Dedifferentiated amniotic fluid mesenchymal stem cell (primary cell): ENCODE results near the gene B4GALNT1.
"Not testable (repeated sequence)": the region's sequence is repeated elsewhere in the genome, so short reads cannot be mapped to it uniquely, and the experiment has no call there.

Experiments
- DNase-seq: peaks from one replicate; pipeline ENCODE4 v3.0.0-alpha.2; 2016; ENCODE audit errors: extremely low spot score

The B4GALNT1 gene

GRCh38 chr12:57609101-57609780, 23.8 kb downstream of the B4GALNT1 start:
- no peak for DNase-seq

- DNase-seq: no peak
These were observed 24.9 kb downstream of the B4GALNT1 start for GRCh38 chr12:57607958-57608663.

- DNase-seq: no peak
These were observed 26.2 kb downstream of the B4GALNT1 start for GRCh38 chr12:57606821-57607220.

- no peak for DNase-seq
These were observed 26.6 kb downstream of the B4GALNT1 start for GRCh38 chr12:57606399-57606798.

- no peak for DNase-seq
These were observed 27.1 kb downstream of the B4GALNT1 start for GRCh38 chr12:57605811-57606311.

- no peak for DNase-seq
These were observed 27.8 kb downstream of the B4GALNT1 start for GRCh38 chr12:57604992-57605810.

GRCh38 chr12:57604454-57604991, 28.5 kb downstream of the B4GALNT1 start, which contains the start of gene DTX3:
TSS of gene DTX3 (plus strand) at chr12:57604824. CDS start at chr12:57606518, 1,694 bp downstream.
- no peak for DNase-seq

GRCh38 chr12:57603815-57604453, 29.1 kb downstream of the B4GALNT1 start:
- DNase-seq: peak; percentile 45

GRCh38 chr12:57603324-57603723, 29.7 kb downstream of the B4GALNT1 start:
- DNase-seq: no peak

- DNase-seq: no peak
These were observed 30.5 kb downstream of the B4GALNT1 start for GRCh38 chr12:57602544-57602943.

- no peak for DNase-seq
These were observed 32.6 kb downstream of the B4GALNT1 start for GRCh38 chr12:57600395-57600794.

- DNase-seq: no peak
These were observed 39.8 kb downstream of the B4GALNT1 start for GRCh38 chr12:57593187-57593586.

- DNase-seq: no peak
These were observed 40.3 kb downstream of the B4GALNT1 start for GRCh38 chr12:57592551-57593165.

GRCh38 chr12:57591782-57592325, 41.1 kb downstream of the B4GALNT1 start:
- no peak for DNase-seq

GRCh38 chr12:57590864-57591781, 41.9 kb downstream of the B4GALNT1 start, which contains the start of gene PIP4K2C:
TSS of gene PIP4K2C (plus strand) at chr12:57591192. CDS start at chr12:57591290, 98 bp downstream.
- DNase-seq: no peak

GRCh38 chr12:57590479-57590863, 42.5 kb downstream of the B4GALNT1 start:
- no peak for DNase-seq

GRCh38 chr12:57588951-57589610, 43.9 kb downstream of the B4GALNT1 start:
- DNase-seq: not testable (repeated sequence)

GRCh38 chr12:57586832-57587429, 46.1 kb downstream of the B4GALNT1 start:
- DNase-seq: no peak
